Measurements from ENCODE around the gene EPHB2.

The EPHB2 gene

GRCh38 chr1:22854688-22855565 is 144.3 kb downstream of the EPHB2 start:
- no peaks in the 10 kb centered on the region for H3K9me3 ChIP-seq (ENCODE audit: control insufficient read depth, insufficient read depth, low read length)
- H3K4me3 ChIP-seq (ENCODE audit: low read length), result no peak overlapping the region
- no CpG with 5 or more reads among the region's 6 CpGs for WGBS (ENCODE audit: insufficient coverage, insufficient read length)
- no peak for DNase-seq (ENCODE audit: low read depth, low spot score)
- H3K27me3 ChIP-seq (ENCODE audit: control insufficient read depth, insufficient read depth, low read length), result no peaks in the 10 kb centered on the region
- H3K4me1 ChIP-seq (ENCODE audit: control insufficient read depth, insufficient read depth, low read length), result peaks cover 1% of the 10 kb centered on the region; the same call in 1 of the 2 replicates
- no peak overlapping the region for H3K27ac ChIP-seq (ENCODE audit: low read length)
- H3K36me3 ChIP-seq (ENCODE audit: control insufficient read depth, insufficient read depth, low read length), result no peaks in the 10 kb centered on the region

GRCh38 chr1:22855668-22856606 is 145.3 kb downstream of the EPHB2 start:
- Histone ChIP-seq H3K27me3 (ENCODE audit: control insufficient read depth, insufficient read depth, low read length) (no peaks in the 10 kb centered on the region), H3K36me3 (ENCODE audit: control insufficient read depth, insufficient read depth, low read length) (no peaks in the 10 kb centered on the region), H3K27ac (ENCODE audit: low read length) (no peak overlapping the region), H3K4me3 (ENCODE audit: low read length) (no peak overlapping the region), H3K9me3 (ENCODE audit: control insufficient read depth, insufficient read depth, low read length) (no peaks in the 10 kb centered on the region), H3K4me1 (ENCODE audit: control insufficient read depth, insufficient read depth, low read length) (peaks cover 1% of the 10 kb centered on the region; the same call in 1 of the 2 replicates)
- WGBS (ENCODE audit: insufficient coverage, insufficient read length), result no CpG with 5 or more reads among the region's 15 CpGs
- DNase-seq (ENCODE audit: low read depth, low spot score), result no peak

GRCh38 chr1:22857661-22858060 is 147.0 kb downstream of the EPHB2 start:
- WGBS (ENCODE audit: insufficient coverage, insufficient read length), result no CpG with 5 or more reads among the region's 7 CpGs
- DNase-seq (ENCODE audit: low read depth, low spot score), result no peak
- no peaks in the 10 kb centered on the region; the same call in 1 of the 2 replicates for H3K4me1 ChIP-seq (ENCODE audit: control insufficient read depth, insufficient read depth, low read length)
- no peaks in the 10 kb centered on the region for H3K9me3 ChIP-seq (ENCODE audit: control insufficient read depth, insufficient read depth, low read length)
- H3K36me3 ChIP-seq (ENCODE audit: control insufficient read depth, insufficient read depth, low read length), result no peaks in the 10 kb centered on the region
- H3K27ac ChIP-seq (ENCODE audit: low read length), result no peak overlapping the region
- no peak overlapping the region for H3K4me3 ChIP-seq (ENCODE audit: low read length)
- H3K27me3 ChIP-seq (ENCODE audit: control insufficient read depth, insufficient read depth, low read length), result no peaks in the 10 kb centered on the region

- Histone ChIP-seq H3K9me3 (ENCODE audit: control insufficient read depth, insufficient read depth, low read length) (no peaks in the 10 kb centered on the region), H3K4me1 (ENCODE audit: control insufficient read depth, insufficient read depth, low read length) (no peaks in the 10 kb centered on the region), H3K4me3 (ENCODE audit: low read length) (no peak overlapping the region), H3K36me3 (ENCODE audit: control insufficient read depth, insufficient read depth, low read length) (no peaks in the 10 kb centered on the region), H3K27ac (ENCODE audit: low read length) (no peak overlapping the region), H3K27me3 (ENCODE audit: control insufficient read depth, insufficient read depth, low read length) (no peaks in the 10 kb centered on the region)
- no peak for DNase-seq (ENCODE audit: low read depth, low spot score)
- WGBS (ENCODE audit: insufficient coverage, insufficient read length), result no CpG with 5 or more reads among the region's 9 CpGs
Observed at GRCh38 chr1:22860414-22860800, 149.8 kb downstream of the EPHB2 start.

- Histone ChIP-seq H3K36me3 (ENCODE audit: control insufficient read depth, insufficient read depth, low read length) (no peaks in the 10 kb centered on the region), H3K4me3 (ENCODE audit: low read length) (no peak overlapping the region), H3K4me1 (ENCODE audit: control insufficient read depth, insufficient read depth, low read length) (no peaks in the 10 kb centered on the region), H3K27ac (ENCODE audit: low read length) (no peak overlapping the region), H3K27me3 (ENCODE audit: control insufficient read depth, insufficient read depth, low read length) (no peaks in the 10 kb centered on the region), H3K9me3 (ENCODE audit: control insufficient read depth, insufficient read depth, low read length) (no peaks in the 10 kb centered on the region)
- DNase-seq (ENCODE audit: low read depth, low spot score), result no peak
- WGBS (ENCODE audit: insufficient coverage, insufficient read length), result no CpG with 5 or more reads among the region's 4 CpGs
Observed at GRCh38 chr1:22860883-22861385, 150.3 kb downstream of the EPHB2 start.

GRCh38 chr1:22861764-22862440 is 151.3 kb downstream of the EPHB2 start:
- H3K9me3 ChIP-seq (ENCODE audit: control insufficient read depth, insufficient read depth, low read length), result no peaks in the 10 kb centered on the region
- H3K4me3 ChIP-seq (ENCODE audit: low read length), result no peak overlapping the region
- no peaks in the 10 kb centered on the region for H3K36me3 ChIP-seq (ENCODE audit: control insufficient read depth, insufficient read depth, low read length)
- no peaks in the 10 kb centered on the region for H3K4me1 ChIP-seq (ENCODE audit: control insufficient read depth, insufficient read depth, low read length)
- H3K27ac ChIP-seq (ENCODE audit: low read length), result no peak overlapping the region
- H3K27me3 ChIP-seq (ENCODE audit: control insufficient read depth, insufficient read depth, low read length), result no peaks in the 10 kb centered on the region
- no peak for DNase-seq (ENCODE audit: low read depth, low spot score)
- no CpG with 5 or more reads among the region's 4 CpGs for WGBS (ENCODE audit: insufficient coverage, insufficient read length)

- H3K27me3 ChIP-seq (ENCODE audit: control insufficient read depth, insufficient read depth, low read length), result no peaks in the 10 kb centered on the region
- no peak overlapping the region for H3K4me3 ChIP-seq (ENCODE audit: low read length)
- no peaks in the 10 kb centered on the region for H3K36me3 ChIP-seq (ENCODE audit: control insufficient read depth, insufficient read depth, low read length)
- H3K4me1 ChIP-seq (ENCODE audit: control insufficient read depth, insufficient read depth, low read length), result no peaks in the 10 kb centered on the region
- no peak overlapping the region for H3K27ac ChIP-seq (ENCODE audit: low read length)
- DNase-seq (ENCODE audit: low read depth, low spot score), result no peak
- WGBS (ENCODE audit: insufficient coverage, insufficient read length), result no CpG with 5 or more reads among the region's 9 CpGs
- no peaks in the 10 kb centered on the region for H3K9me3 ChIP-seq (ENCODE audit: control insufficient read depth, insufficient read depth, low read length)
Observed at GRCh38 chr1:22862752-22863151, 152.1 kb downstream of the EPHB2 start.

- Histone ChIP-seq H3K27ac (ENCODE audit: low read length) (no peak overlapping the region), H3K4me1 (ENCODE audit: control insufficient read depth, insufficient read depth, low read length) (no peaks in the 10 kb centered on the region)
- no CpG with 5 or more reads among the region's 7 CpGs for WGBS (ENCODE audit: insufficient coverage, insufficient read length)
Observed at GRCh38 chr1:22863766-22864165, 153.1 kb downstream of the EPHB2 start.

GRCh38 chr1:22864886-22865285 is 154.2 kb downstream of the EPHB2 start:
- Histone ChIP-seq H3K4me3 (ENCODE audit: low read length) (no peak overlapping the region), H3K4me1 (ENCODE audit: control insufficient read depth, insufficient read depth, low read length) (no peaks in the 10 kb centered on the region), H3K27me3 (ENCODE audit: control insufficient read depth, insufficient read depth, low read length) (no peaks in the 10 kb centered on the region), H3K27ac (ENCODE audit: low read length) (no peak overlapping the region), H3K9me3 (ENCODE audit: control insufficient read depth, insufficient read depth, low read length) (no peaks in the 10 kb centered on the region), H3K36me3 (ENCODE audit: control insufficient read depth, insufficient read depth, low read length) (no peaks in the 10 kb centered on the region)
- WGBS (ENCODE audit: insufficient coverage, insufficient read length), result no CpG with 5 or more reads among the region's 24 CpGs
- DNase-seq (ENCODE audit: low read depth, low spot score), result no peak

More at GRCh38 chr1:22863766-22864165, 153.1 kb downstream of the EPHB2 start:
- no peak for DNase-seq (ENCODE audit: low read depth, low spot score)
- H3K36me3 ChIP-seq (ENCODE audit: control insufficient read depth, insufficient read depth, low read length), result no peaks in the 10 kb centered on the region
- H3K27me3 ChIP-seq (ENCODE audit: control insufficient read depth, insufficient read depth, low read length), result no peaks in the 10 kb centered on the region
- no peak overlapping the region for H3K4me3 ChIP-seq (ENCODE audit: low read length)
- no peaks in the 10 kb centered on the region for H3K9me3 ChIP-seq (ENCODE audit: control insufficient read depth, insufficient read depth, low read length)

- Histone ChIP-seq H3K27me3 (ENCODE audit: control insufficient read depth, insufficient read depth, low read length) (no peaks in the 10 kb centered on the region), H3K36me3 (ENCODE audit: control insufficient read depth, insufficient read depth, low read length) (no peaks in the 10 kb centered on the region)
- no CpG with 5 or more reads among the region's 5 CpGs for WGBS (ENCODE audit: insufficient coverage, insufficient read length)
Observed at GRCh38 chr1:22865736-22866135, 155.1 kb downstream of the EPHB2 start.

More at GRCh38 chr1:22865736-22866135, 155.1 kb downstream of the EPHB2 start:
- DNase-seq (ENCODE audit: low read depth, low spot score), result no peak
- Histone ChIP-seq H3K4me1 (ENCODE audit: control insufficient read depth, insufficient read depth, low read length) (no peaks in the 10 kb centered on the region), H3K4me3 (ENCODE audit: low read length) (no peak overlapping the region), H3K9me3 (ENCODE audit: control insufficient read depth, insufficient read depth, low read length) (no peaks in the 10 kb centered on the region), H3K27ac (ENCODE audit: low read length) (no peak overlapping the region)
